Liver (tissue), 3 donors: Measurements from ENCODE around the gene RCOR3.

ENCODE experiments used
- EGR1 ChIP-seq, 2 donors: IDR thresholded peaks; 2 replicates each; pipeline ENCODE4 v1.6.1; 2016 to 2018; ENCODE audit warnings: antibody characterized with exemption in 2 of 2, low read depth in 2 of 2
- FOXA1 ChIP-seq: IDR thresholded peaks from 2 replicates; pipeline ENCODE4 v1.6.1; 2016; ENCODE audit warnings: antibody characterized with exemption
- HNF4G ChIP-seq: IDR thresholded peaks from 2 replicates; pipeline ENCODE4 v1.6.1; 2016; ENCODE audit warnings: antibody characterized with exemption
- JUND ChIP-seq, 2 donors: IDR thresholded peaks; 2 replicates each; pipeline ENCODE4 v1.6.1; 2016; ENCODE audit warnings: antibody characterized with exemption in 2 of 2
- RAD21 ChIP-seq, 2 donors: IDR thresholded peaks; 2 replicates each; pipeline ENCODE4 v1.6.1; 2016; ENCODE audit warnings: antibody characterized with exemption in 2 of 2, mild to moderate bottlenecking in 2 of 2
- SP1 ChIP-seq: IDR thresholded peaks from 2 replicates; pipeline ENCODE4 v1.6.1; 2018; ENCODE audit warnings: antibody characterized with exemption, mild to moderate bottlenecking
- TAF1 ChIP-seq: conservative IDR thresholded peaks from 2 replicates; pipeline ENCODE4 v1.6.1; 2016; ENCODE audit warnings: antibody characterized with exemption, mild to moderate bottlenecking
- YY1 ChIP-seq: IDR thresholded peaks from 2 replicates; pipeline ENCODE4 v1.6.1; 2016; ENCODE audit warnings: antibody characterized with exemption, mild to moderate bottlenecking
- TF ChIP-seq, protein P1 (sequence below): fragments of 150-350 bp; IDR thresholded peaks from 2 replicates; pipeline ENCODE4 v1.5.1; 2017; ENCODE audit warnings: improper control_type of control experiment, low read depth, low read length; ENCODE audit not compliant: missing input control
- TF ChIP-seq, protein P2 (sequence below): IDR thresholded peaks from 2 replicates; pipeline ENCODE4 v1.6.1; 2016; ENCODE audit warnings: antibody characterized with exemption
- TF ChIP-seq, protein P3 (sequence below): IDR thresholded peaks from 2 replicates; pipeline ENCODE4 v1.6.1; 2016; ENCODE audit warnings: antibody characterized with exemption, mild to moderate bottlenecking
- TF ChIP-seq, protein P4 (sequence below): IDR thresholded peaks from 2 replicates; pipeline ENCODE4 v1.6.1; 2016; ENCODE audit warnings: antibody characterized with exemption
- TF ChIP-seq, protein P5 (sequence below): IDR thresholded peaks from 2 replicates; pipeline ENCODE4 v1.6.1; 2016; ENCODE audit warnings: antibody characterized with exemption
- donor health status: healthy.
- donor health status: healthy.

DNA sequence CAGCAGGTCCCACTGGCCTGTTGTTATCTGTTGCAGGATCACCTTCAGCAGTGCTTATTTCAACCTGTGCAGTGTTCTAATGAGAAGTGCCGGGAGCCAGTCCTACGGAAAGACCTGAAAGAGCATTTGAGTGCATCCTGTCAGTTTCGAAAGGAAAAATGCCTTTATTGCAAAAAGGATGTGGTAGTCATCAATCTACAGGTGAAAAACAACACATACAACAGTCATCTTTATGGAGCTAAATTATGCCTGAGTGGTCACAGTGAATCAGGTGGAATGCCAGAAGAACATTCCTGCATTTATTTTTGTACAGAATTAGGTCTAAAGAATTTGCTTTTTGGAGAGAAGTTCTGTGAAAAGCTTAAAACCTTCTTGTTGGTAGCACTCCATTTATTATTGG lies 100.7 kb downstream of the RCOR3 start:
- TF ChIP-seq JUND (IDR thresholded peaks at IDR 0.05) = no peak
- TF ChIP-seq, protein P1, sequence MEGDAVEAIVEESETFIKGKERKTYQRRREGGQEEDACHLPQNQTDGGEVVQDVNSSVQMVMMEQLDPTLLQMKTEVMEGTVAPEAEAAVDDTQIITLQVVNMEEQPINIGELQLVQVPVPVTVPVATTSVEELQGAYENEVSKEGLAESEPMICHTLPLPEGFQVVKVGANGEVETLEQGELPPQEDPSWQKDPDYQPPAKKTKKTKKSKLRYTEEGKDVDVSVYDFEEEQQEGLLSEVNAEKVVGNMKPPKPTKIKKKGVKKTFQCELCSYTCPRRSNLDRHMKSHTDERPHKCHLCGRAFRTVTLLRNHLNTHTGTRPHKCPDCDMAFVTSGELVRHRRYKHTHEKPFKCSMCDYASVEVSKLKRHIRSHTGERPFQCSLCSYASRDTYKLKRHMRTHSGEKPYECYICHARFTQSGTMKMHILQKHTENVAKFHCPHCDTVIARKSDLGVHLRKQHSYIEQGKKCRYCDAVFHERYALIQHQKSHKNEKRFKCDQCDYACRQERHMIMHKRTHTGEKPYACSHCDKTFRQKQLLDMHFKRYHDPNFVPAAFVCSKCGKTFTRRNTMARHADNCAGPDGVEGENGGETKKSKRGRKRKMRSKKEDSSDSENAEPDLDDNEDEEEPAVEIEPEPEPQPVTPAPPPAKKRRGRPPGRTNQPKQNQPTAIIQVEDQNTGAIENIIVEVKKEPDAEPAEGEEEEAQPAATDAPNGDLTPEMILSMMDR = no peak
- no peak for TF ChIP-seq TAF1
- TF ChIP-seq, protein P2, sequence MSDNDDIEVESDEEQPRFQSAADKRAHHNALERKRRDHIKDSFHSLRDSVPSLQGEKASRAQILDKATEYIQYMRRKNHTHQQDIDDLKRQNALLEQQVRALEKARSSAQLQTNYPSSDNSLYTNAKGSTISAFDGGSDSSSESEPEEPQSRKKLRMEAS = no peak
- no peak for TF ChIP-seq HNF4G
- no peak for TF ChIP-seq RAD21 (IDR thresholded peaks at IDR 0.05)
- no peak for TF ChIP-seq YY1
- TF ChIP-seq, protein P3, sequence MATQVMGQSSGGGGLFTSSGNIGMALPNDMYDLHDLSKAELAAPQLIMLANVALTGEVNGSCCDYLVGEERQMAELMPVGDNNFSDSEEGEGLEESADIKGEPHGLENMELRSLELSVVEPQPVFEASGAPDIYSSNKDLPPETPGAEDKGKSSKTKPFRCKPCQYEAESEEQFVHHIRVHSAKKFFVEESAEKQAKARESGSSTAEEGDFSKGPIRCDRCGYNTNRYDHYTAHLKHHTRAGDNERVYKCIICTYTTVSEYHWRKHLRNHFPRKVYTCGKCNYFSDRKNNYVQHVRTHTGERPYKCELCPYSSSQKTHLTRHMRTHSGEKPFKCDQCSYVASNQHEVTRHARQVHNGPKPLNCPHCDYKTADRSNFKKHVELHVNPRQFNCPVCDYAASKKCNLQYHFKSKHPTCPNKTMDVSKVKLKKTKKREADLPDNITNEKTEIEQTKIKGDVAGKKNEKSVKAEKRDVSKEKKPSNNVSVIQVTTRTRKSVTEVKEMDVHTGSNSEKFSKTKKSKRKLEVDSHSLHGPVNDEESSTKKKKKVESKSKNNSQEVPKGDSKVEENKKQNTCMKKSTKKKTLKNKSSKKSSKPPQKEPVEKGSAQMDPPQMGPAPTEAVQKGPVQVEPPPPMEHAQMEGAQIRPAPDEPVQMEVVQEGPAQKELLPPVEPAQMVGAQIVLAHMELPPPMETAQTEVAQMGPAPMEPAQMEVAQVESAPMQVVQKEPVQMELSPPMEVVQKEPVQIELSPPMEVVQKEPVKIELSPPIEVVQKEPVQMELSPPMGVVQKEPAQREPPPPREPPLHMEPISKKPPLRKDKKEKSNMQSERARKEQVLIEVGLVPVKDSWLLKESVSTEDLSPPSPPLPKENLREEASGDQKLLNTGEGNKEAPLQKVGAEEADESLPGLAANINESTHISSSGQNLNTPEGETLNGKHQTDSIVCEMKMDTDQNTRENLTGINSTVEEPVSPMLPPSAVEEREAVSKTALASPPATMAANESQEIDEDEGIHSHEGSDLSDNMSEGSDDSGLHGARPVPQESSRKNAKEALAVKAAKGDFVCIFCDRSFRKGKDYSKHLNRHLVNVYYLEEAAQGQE = no peak
- TF ChIP-seq SP1 = no peak
- TF ChIP-seq, protein P4, sequence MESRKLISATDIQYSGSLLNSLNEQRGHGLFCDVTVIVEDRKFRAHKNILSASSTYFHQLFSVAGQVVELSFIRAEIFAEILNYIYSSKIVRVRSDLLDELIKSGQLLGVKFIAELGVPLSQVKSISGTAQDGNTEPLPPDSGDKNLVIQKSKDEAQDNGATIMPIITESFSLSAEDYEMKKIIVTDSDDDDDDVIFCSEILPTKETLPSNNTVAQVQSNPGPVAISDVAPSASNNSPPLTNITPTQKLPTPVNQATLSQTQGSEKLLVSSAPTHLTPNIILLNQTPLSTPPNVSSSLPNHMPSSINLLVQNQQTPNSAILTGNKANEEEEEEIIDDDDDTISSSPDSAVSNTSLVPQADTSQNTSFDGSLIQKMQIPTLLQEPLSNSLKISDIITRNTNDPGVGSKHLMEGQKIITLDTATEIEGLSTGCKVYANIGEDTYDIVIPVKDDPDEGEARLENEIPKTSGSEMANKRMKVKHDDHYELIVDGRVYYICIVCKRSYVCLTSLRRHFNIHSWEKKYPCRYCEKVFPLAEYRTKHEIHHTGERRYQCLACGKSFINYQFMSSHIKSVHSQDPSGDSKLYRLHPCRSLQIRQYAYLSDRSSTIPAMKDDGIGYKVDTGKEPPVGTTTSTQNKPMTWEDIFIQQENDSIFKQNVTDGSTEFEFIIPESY = no peak
- TF ChIP-seq FOXA1 = no peak
- TF ChIP-seq, protein P5, sequence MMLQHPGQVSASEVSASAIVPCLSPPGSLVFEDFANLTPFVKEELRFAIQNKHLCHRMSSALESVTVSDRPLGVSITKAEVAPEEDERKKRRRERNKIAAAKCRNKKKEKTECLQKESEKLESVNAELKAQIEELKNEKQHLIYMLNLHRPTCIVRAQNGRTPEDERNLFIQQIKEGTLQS = no peak
- TF ChIP-seq EGR1 (IDR thresholded peaks at IDR 0.05; ENCODE audit: low read depth in 2 of 2) = no peak
